H9 (cell line): Measurements from ENCODE around the gene SIL1. TPM values are rescaled to one million over a fixed set of nuclear protein-coding genes. Genes with fewer than 3 reads are reported as not detected.
A peak's percentile ranks its signal among the peaks of the same experiment; 100 is the strongest.

Experiments
- DNase-seq: peaks from one replicate; pipeline ENCODE4 v3.0.0-alpha.2; 2017
- H2AFZ ChIP-seq: one replicate; pipeline ENCODE4 v1.6.1; 2013; ENCODE audit warnings: mild to moderate bottlenecking, low read length, control low read depth, moderate library complexity
- H2AK5ac ChIP-seq: 2 replicates; pipeline ENCODE4 v1.6.1; 2013; ENCODE audit warnings: low read length, control low read depth, mixed read lengths; ENCODE audit not compliant: insufficient read length
- H2BK120ac ChIP-seq: one replicate; pipeline ENCODE4 v1.6.1; 2013; ENCODE audit warnings: low read depth, mild to moderate bottlenecking, low read length, control low read depth, inconsistent platforms; ENCODE audit not compliant: poor library complexity, severe bottlenecking
- H2BK12ac ChIP-seq: 2 replicates; pipeline ENCODE4 v1.6.1; 2013; ENCODE audit warnings: low read length, control low read depth, mixed read lengths, low read depth; ENCODE audit not compliant: insufficient read length
- H2BK15ac ChIP-seq: 2 replicates; pipeline ENCODE4 v1.6.1; 2013; ENCODE audit warnings: low read depth, low read length, control low read depth
- H2BK20ac ChIP-seq: one replicate; pipeline ENCODE4 v1.6.1; 2013; ENCODE audit warnings: low read depth, mild to moderate bottlenecking, low read length, control low read depth, inconsistent platforms; ENCODE audit not compliant: poor library complexity, severe bottlenecking
- H2BK5ac ChIP-seq: 2 replicates; pipeline ENCODE4 v1.6.1; 2013; ENCODE audit warnings: low read length, control low read depth, mixed read lengths; ENCODE audit not compliant: insufficient read length
- H3K14ac ChIP-seq: 2 replicates; pipeline ENCODE4 v1.6.1; 2013; ENCODE audit warnings: low read length, control low read depth; ENCODE audit not compliant: insufficient read depth
- H3K18ac ChIP-seq: 2 replicates; pipeline ENCODE4 v1.6.1; 2013; ENCODE audit warnings: low read depth, mild to moderate bottlenecking, mixed read lengths, low read length, control low read depth; ENCODE audit not compliant: insufficient read length
- H3K23ac ChIP-seq: 2 replicates; pipeline ENCODE4 v1.6.1; 2013; ENCODE audit warnings: low read length, control low read depth, mixed read lengths, low read depth; ENCODE audit not compliant: insufficient read length
- H3K23me2 ChIP-seq: 2 replicates; pipeline ENCODE4 v1.6.1; 2013; ENCODE audit warnings: low read depth, mild to moderate bottlenecking, mixed read lengths, low read length, control low read depth; ENCODE audit not compliant: insufficient read length, poor library complexity, severe bottlenecking
- H3K27ac ChIP-seq: 2 replicates; pipeline ENCODE4 v1.5.1; 2013; ENCODE audit warnings: low read length, control low read depth, mixed read lengths, low read depth; ENCODE audit not compliant: insufficient read length
- H3K27me3 ChIP-seq: 2 replicates; pipeline ENCODE4 v1.6.1; 2013; ENCODE audit warnings: low read length, control low read depth, inconsistent platforms; ENCODE audit not compliant: insufficient read depth
- H3K4ac ChIP-seq: 2 replicates; pipeline ENCODE4 v1.6.1; 2013; ENCODE audit warnings: low read depth, mild to moderate bottlenecking, control low read depth, inconsistent platforms, low read length, moderate library complexity
- H3K4me1 ChIP-seq: 2 replicates; pipeline ENCODE4 v1.6.1; 2013; ENCODE audit warnings: low read length, control low read depth, inconsistent platforms; ENCODE audit not compliant: insufficient read depth
- H3K4me2 ChIP-seq: 2 replicates; pipeline ENCODE4 v1.6.1; 2013; ENCODE audit warnings: low read length, control low read depth, mixed read lengths; ENCODE audit not compliant: insufficient read length, insufficient read depth
- H3K56ac ChIP-seq: 2 replicates; pipeline ENCODE4 v1.6.1; 2013; ENCODE audit warnings: low read depth, mild to moderate bottlenecking, mixed read lengths, low read length, control low read depth; ENCODE audit not compliant: insufficient read length
- H3K79me1 ChIP-seq: 2 replicates; pipeline ENCODE4 v1.6.1; 2013; ENCODE audit warnings: low read depth, mild to moderate bottlenecking, moderate library complexity, low read length, control low read depth, inconsistent platforms; ENCODE audit not compliant: insufficient read depth, poor library complexity, severe bottlenecking
- H3K79me2 ChIP-seq: 2 replicates; pipeline ENCODE4 v1.6.1; 2013; ENCODE audit warnings: low read length, control low read depth, inconsistent platforms; ENCODE audit not compliant: insufficient read depth
- H3K9ac ChIP-seq: 2 replicates; pipeline ENCODE4 v1.6.1; 2013; ENCODE audit warnings: low read length, control low read depth, mixed read lengths; ENCODE audit not compliant: insufficient read length; ENCODE audit errors: extremely low read depth
- H3K9me3 ChIP-seq: one replicate; pipeline ENCODE4 v1.6.1; 2013; ENCODE audit warnings: low read depth, low read length, inconsistent platforms; ENCODE audit not compliant: control insufficient read depth
- H3T11ph ChIP-seq: one replicate; pipeline ENCODE4 v1.6.1; 2013; ENCODE audit warnings: mild to moderate bottlenecking, low read length, control low read depth, inconsistent platforms
- H4K20me1 ChIP-seq: one replicate; pipeline ENCODE4 v1.6.1; 2013; ENCODE audit not compliant: control insufficient read depth, insufficient read length, insufficient read depth
- H4K5ac ChIP-seq: 2 replicates; pipeline ENCODE4 v1.6.1; 2013; ENCODE audit warnings: low read depth, mild to moderate bottlenecking, mixed read lengths, low read length, control low read depth; ENCODE audit not compliant: insufficient read length
- H4K8ac ChIP-seq: replicated peaks from 2 replicates; pipeline ENCODE4 v1.6.1; 2013; ENCODE audit warnings: low read length, control low read depth, mixed read lengths, low read depth; ENCODE audit not compliant: insufficient read length
- H4K91ac ChIP-seq: 2 replicates; pipeline ENCODE4 v1.6.1; 2013; ENCODE audit warnings: low read depth, mild to moderate bottlenecking, moderate library complexity, mixed read lengths, low read length, control low read depth; ENCODE audit not compliant: insufficient read length
- H3K27ac Mint-ChIP-seq, 3 experiments: 2 replicates in 2 of 3; 3 replicates in 1 of 3; pipeline ENCODE4 v1.8.0; 2020 to 2021; ENCODE audit warnings: mixed read lengths in 3 of 3, mild to moderate bottlenecking in 1 of 3, moderate library complexity in 1 of 3
- H3K27me3 Mint-ChIP-seq: 2 replicates; pipeline ENCODE4 v1.8.0; 2021; ENCODE audit warnings: low read depth, mild to moderate bottlenecking, moderate library complexity, mixed read lengths
- H3K36me3 Mint-ChIP-seq, 3 experiments: 2 replicates in 2 of 3; 3 replicates in 1 of 3; pipeline ENCODE4 v1.8.0; 2020 to 2021; ENCODE audit warnings: low read depth in 3 of 3, mixed read lengths in 3 of 3; ENCODE audit not compliant: insufficient read depth in 1 of 3
- H3K4me1 Mint-ChIP-seq, 2 experiments: 2 replicates each; pipeline ENCODE4 v1.8.0; 2020; ENCODE audit warnings: mixed read lengths in 2 of 2
- H3K4me3 Mint-ChIP-seq, 2 experiments: 2 replicates in 1 of 2; 3 replicates in 1 of 2; pipeline ENCODE4 v1.8.0; 2020 to 2021; ENCODE audit warnings: mild to moderate bottlenecking in 2 of 2, mixed read lengths in 2 of 2, moderate library complexity in 1 of 2
- H3K9me3 Mint-ChIP-seq, 2 experiments: 2 replicates in 1 of 2; 3 replicates in 1 of 2; pipeline ENCODE4 v1.8.0; 2020; ENCODE audit warnings: mild to moderate bottlenecking in 2 of 2, mixed read lengths in 2 of 2, moderate library complexity in 1 of 2
- WGBS: extraction: QIAGEN DNeasy Blood & Tissue Kit; methylation state at CpG from one replicate; pipeline ENCODE4 v1.1.7; 2013; ENCODE audit warnings: missing lambda C conversion rate, low lambda C conversion rate, mixed read lengths; ENCODE audit not compliant: insufficient read length; ENCODE audit errors: extremely low coverage; 5-methylcytosine and 5-hydroxymethylcytosine counted together
- total RNA-seq: library from RNA; stranded (reverse); gene quantifications from 2 replicates; pipeline ENCODE4 v1.2.1, GENCODE V29; 2021
- TF ChIP-seq, protein P1 (sequence below): fragments of 200-600 bp; sonication (generic); conservative IDR thresholded peaks from 3 replicates; pipeline ENCODE4 v1.8.0; 2021; ENCODE audit warnings: antibody characterized with exemption, mild to moderate bottlenecking

Gene SIL1
- total RNA-seq, 1 experiment from 2014 or later, result 10.6 TPM

DNA sequence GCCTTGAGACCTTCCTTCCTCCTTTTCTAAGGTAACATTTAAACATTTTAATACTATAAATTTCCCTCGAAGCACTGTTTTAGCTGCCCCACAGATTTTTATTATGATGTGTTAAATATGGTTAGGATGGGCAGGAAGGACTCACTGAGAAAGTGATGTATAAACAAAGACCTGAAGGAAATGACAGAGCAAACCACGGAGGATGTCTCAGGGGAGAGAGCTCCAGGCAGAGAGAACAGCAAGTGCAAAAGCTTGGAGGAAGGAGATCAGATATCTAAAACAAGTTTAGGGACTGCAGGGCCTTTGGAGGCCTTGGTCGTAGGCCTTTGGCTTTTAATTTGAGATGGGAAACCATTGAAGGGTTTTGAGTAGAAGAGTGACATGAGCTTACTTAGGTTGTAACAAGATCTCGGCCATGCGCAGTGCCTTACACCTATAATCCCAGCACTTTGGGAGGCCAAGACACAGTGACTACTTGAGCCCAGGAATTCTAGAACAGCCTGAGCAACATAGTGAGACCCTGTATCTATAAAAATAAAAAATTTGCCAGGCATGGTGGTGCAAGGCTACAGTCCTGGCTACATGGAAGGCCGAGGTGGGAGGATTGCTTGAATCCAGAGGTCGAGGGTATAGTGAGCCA lies 287.5 kb downstream of the SIL1 start:
- no peak overlapping the region for H3K56ac ChIP-seq
- peaks cover 0 to 7% of the 10 kb centered on the region in 2 experiments; a peak in 1 of 4 replicates for H3K4me1 Mint-ChIP-seq
- H3K18ac ChIP-seq, result no peak overlapping the region
- H2BK5ac ChIP-seq, result no peak overlapping the region
- no peak overlapping the region for H4K91ac ChIP-seq
- H2BK20ac ChIP-seq, result no peak overlapping the region
- no peak overlapping the region for H2BK12ac ChIP-seq
- no peak overlapping the region for H3K9ac ChIP-seq
- no peak overlapping the region for H2BK120ac ChIP-seq
- no peaks in the 10 kb centered on the region for H3K9me3 Mint-ChIP-seq
- no peaks in the 10 kb centered on the region for H4K20me1 ChIP-seq
- no peak overlapping the region for H3K14ac ChIP-seq
- no peak overlapping the region for H3K27ac ChIP-seq
- H3K4me1 ChIP-seq, result no peaks in the 10 kb centered on the region
- H3K27ac Mint-ChIP-seq, result peak overlapping the region; percentile 1 to 75 (median 22); a peak in 4 of 7 replicates
- H3T11ph ChIP-seq, result no peak overlapping the region
- H3K27me3 Mint-ChIP-seq, result no peaks in the 10 kb centered on the region
- H3K4ac ChIP-seq, result no peak overlapping the region
- H4K5ac ChIP-seq, result no peak overlapping the region
- H2AK5ac ChIP-seq, result no peak overlapping the region
- TF ChIP-seq, protein P1, sequence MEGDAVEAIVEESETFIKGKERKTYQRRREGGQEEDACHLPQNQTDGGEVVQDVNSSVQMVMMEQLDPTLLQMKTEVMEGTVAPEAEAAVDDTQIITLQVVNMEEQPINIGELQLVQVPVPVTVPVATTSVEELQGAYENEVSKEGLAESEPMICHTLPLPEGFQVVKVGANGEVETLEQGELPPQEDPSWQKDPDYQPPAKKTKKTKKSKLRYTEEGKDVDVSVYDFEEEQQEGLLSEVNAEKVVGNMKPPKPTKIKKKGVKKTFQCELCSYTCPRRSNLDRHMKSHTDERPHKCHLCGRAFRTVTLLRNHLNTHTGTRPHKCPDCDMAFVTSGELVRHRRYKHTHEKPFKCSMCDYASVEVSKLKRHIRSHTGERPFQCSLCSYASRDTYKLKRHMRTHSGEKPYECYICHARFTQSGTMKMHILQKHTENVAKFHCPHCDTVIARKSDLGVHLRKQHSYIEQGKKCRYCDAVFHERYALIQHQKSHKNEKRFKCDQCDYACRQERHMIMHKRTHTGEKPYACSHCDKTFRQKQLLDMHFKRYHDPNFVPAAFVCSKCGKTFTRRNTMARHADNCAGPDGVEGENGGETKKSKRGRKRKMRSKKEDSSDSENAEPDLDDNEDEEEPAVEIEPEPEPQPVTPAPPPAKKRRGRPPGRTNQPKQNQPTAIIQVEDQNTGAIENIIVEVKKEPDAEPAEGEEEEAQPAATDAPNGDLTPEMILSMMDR, result no peak
- peaks cover 8% of the 10 kb centered on the region for H3K79me1 ChIP-seq
- H3K23me2 ChIP-seq, result no peaks in the 10 kb centered on the region
- H3K27me3 ChIP-seq, result no peaks in the 10 kb centered on the region
- H3K9me3 ChIP-seq, result no peaks in the 10 kb centered on the region
- no CpG with 5 or more reads among the region's 7 CpGs for WGBS
- H3K36me3 Mint-ChIP-seq, result peaks cover 6 to 66% (median 60%) of the 10 kb centered on the region in 3 experiments; a peak in 6 of 7 replicates
- no peak overlapping the region for H3K4me3 Mint-ChIP-seq
- H2AFZ ChIP-seq, result no peak overlapping the region
- DNase-seq, result no peak
- H3K79me2 ChIP-seq, result no peaks in the 10 kb centered on the region
- no peak overlapping the region for H2BK15ac ChIP-seq
- H3K4me2 ChIP-seq, result no peak overlapping the region
- no peak overlapping the region for H3K23ac ChIP-seq
- H4K8ac ChIP-seq, result no peak overlapping the region
